GM12878 (cell line): Measurements from ENCODE around the gene TNNT1.

Source experiments
- ATF2 ChIP-seq: IDR thresholded peaks from 2 replicates; pipeline ENCODE4 v1.6.1; 2012; ENCODE audit warnings: low read length, inconsistent platforms
- BHLHE40 ChIP-seq, 2 experiments: fragments of 450-650 bp in 1 of 2; IDR thresholded peaks; 2 replicates each; pipeline ENCODE4 v1.6.1; 2011 to 2017; ENCODE audit warnings: low read depth in 2 of 2, borderline replicate concordance in 1 of 2, improper control_type of control experiment in 1 of 2, low read length in 1 of 2, mild to moderate bottlenecking in 1 of 2
- CHD2 ChIP-seq: IDR thresholded peaks from 2 replicates; pipeline ENCODE4 v1.6.1; 2011; ENCODE audit warnings: low read depth, low read length, improper control_type of control experiment, borderline replicate concordance
- CTCF ChIP-seq, 3 experiments: IDR thresholded peaks in 2 of 3; conservative IDR thresholded peaks in 1 of 3; 2 replicates each; pipeline ENCODE4 v1.5.1; 2011; ENCODE audit warnings: low read depth in 3 of 3, low read length in 3 of 3, mild to moderate bottlenecking in 3 of 3, control low read depth in 2 of 3, moderate library complexity in 2 of 3, inconsistent platforms in 1 of 3, mixed read lengths in 1 of 3; ENCODE audit not compliant: control insufficient read depth in 2 of 3, insufficient read depth in 1 of 3; ENCODE audit errors: extremely low read depth in 1 of 3
- EZH2 ChIP-seq: IDR thresholded peaks from 2 replicates; pipeline ENCODE4 v1.6.1; 2012; ENCODE audit warnings: low read depth, mild to moderate bottlenecking, control low read depth, inconsistent platforms, low read length, borderline replicate concordance; ENCODE audit not compliant: control insufficient read depth
- MYC ChIP-seq: IDR thresholded peaks from 2 replicates; pipeline ENCODE4 v1.6.1; 2011; ENCODE audit warnings: mild to moderate bottlenecking, low read length, moderate library complexity, inconsistent platforms; ENCODE audit not compliant: insufficient read depth, insufficient replicate concordance, insufficient read length, severe bottlenecking
- NKRF ChIP-seq: fragments of 450-650 bp; conservative IDR thresholded peaks from 2 replicates; pipeline ENCODE4 v1.6.1; 2017; ENCODE audit warnings: mild to moderate bottlenecking, moderate library complexity
- POLR2A ChIP-seq: IDR thresholded peaks from 2 replicates; pipeline ENCODE4 v1.6.1; 2011; ENCODE audit warnings: low read depth, mild to moderate bottlenecking, low read length
- REST ChIP-seq: IDR thresholded peaks from 2 replicates; pipeline ENCODE4 v1.6.1; 2012; ENCODE audit warnings: mild to moderate bottlenecking, low read depth, low read length
- RFX5 ChIP-seq: IDR thresholded peaks from 2 replicates; pipeline ENCODE4 v1.6.1; 2011; ENCODE audit warnings: low read depth, low read length, improper control_type of control experiment
- TF ChIP-seq, protein P1 (sequence below): fragments of 450-650 bp; IDR thresholded peaks from 2 replicates; pipeline ENCODE4 v1.6.1; 2017; ENCODE audit warnings: antibody characterized with exemption, mild to moderate bottlenecking, moderate library complexity

- TF ChIP-seq, protein P1, sequence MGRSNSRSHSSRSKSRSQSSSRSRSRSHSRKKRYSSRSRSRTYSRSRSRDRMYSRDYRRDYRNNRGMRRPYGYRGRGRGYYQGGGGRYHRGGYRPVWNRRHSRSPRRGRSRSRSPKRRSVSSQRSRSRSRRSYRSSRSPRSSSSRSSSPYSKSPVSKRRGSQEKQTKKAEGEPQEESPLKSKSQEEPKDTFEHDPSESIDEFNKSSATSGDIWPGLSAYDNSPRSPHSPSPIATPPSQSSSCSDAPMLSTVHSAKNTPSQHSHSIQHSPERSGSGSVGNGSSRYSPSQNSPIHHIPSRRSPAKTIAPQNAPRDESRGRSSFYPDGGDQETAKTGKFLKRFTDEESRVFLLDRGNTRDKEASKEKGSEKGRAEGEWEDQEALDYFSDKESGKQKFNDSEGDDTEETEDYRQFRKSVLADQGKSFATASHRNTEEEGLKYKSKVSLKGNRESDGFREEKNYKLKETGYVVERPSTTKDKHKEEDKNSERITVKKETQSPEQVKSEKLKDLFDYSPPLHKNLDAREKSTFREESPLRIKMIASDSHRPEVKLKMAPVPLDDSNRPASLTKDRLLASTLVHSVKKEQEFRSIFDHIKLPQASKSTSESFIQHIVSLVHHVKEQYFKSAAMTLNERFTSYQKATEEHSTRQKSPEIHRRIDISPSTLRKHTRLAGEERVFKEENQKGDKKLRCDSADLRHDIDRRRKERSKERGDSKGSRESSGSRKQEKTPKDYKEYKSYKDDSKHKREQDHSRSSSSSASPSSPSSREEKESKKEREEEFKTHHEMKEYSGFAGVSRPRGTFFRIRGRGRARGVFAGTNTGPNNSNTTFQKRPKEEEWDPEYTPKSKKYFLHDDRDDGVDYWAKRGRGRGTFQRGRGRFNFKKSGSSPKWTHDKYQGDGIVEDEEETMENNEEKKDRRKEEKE: no peak
- TF ChIP-seq REST (no peak), EZH2 (no peak), ATF2 (no peak), RFX5 (no peak), MYC (no peak), BHLHE40 (IDR thresholded peaks at IDR 0.05; ENCODE audit: borderline replicate concordance in 1 of 2, low read depth in 2 of 2, low read length in 1 of 2) (no peak), CHD2 (no peak), POLR2A (no peak; the same call in 1 of the 2 replicates), NKRF (no peak), CTCF (IDR thresholded peaks at IDR 0.05 in 2 of 3, conservative IDR thresholded peaks at IDR 0.05 in 1 of 3; ENCODE audit: control insufficient read depth in 2 of 3, extremely low read depth in 1 of 3, insufficient read depth in 1 of 3, low read depth in 3 of 3, low read length in 3 of 3) (no peak)
Observed at GRCh38 chr19:55088021-55088451, 61.0 kb downstream of the TNNT1 start.
